Stomach (tissue), 9 donors: ENCODE data around the gene BNIP2. TPM values are rescaled to one million over a fixed set of nuclear protein-coding genes. Genes with fewer than 3 reads are reported as not detected.

Experiments used
- DNase-seq, 2 donors: peaks; one replicate each; pipeline versions ENCODE4 v3.0.0 to v3.0.0-alpha.2; 2013 to 2019
- H3K27ac ChIP-seq, 5 donors: fragments of 200-600 bp in 4 of 5; sonication (generic) in 4 of 5; one replicate each; pipeline ENCODE4 v1.5.1; 2013 to 2019; ENCODE audit warnings: mild to moderate bottlenecking in 1 of 5, moderate library complexity in 1 of 5
- H3K27me3 ChIP-seq, 3 donors: fragments of 200-600 bp; sonication (generic); one replicate each; pipeline ENCODE4 v1.5.1; 2017 to 2019; ENCODE audit warnings: mixed run types in 1 of 3
- H3K36me3 ChIP-seq, 4 donors: fragments of 200-600 bp; sonication (generic); 1 replicate in 3 of 4; 2 replicates in 1 of 4; pipeline ENCODE4 v1.5.1; 2016 to 2019
- H3K4me1 ChIP-seq, 4 donors: fragments of 200-600 bp; sonication (generic); one replicate each; pipeline ENCODE4 v1.5.1; 2016 to 2019
- H3K4me3 ChIP-seq, 4 donors: fragments of 200-600 bp; sonication (generic) in 3 of 4; one replicate each; pipeline ENCODE4 v1.5.1; 2016 to 2019; ENCODE audit warnings: mild to moderate bottlenecking in 1 of 4
- H3K9me3 ChIP-seq, 4 donors: fragments of 200-600 bp; sonication (generic); one replicate each; pipeline ENCODE4 v1.5.1; 2016 to 2019
- EP300 ChIP-seq: sonication (generic); formaldehyde crosslinking; IDR thresholded peaks from one replicate; pipeline ENCODE4 v1.6.1; 2017; ENCODE audit warnings: antibody characterized with exemption
- POLR2A ChIP-seq, 4 donors: fragments of 450-650 bp; IDR thresholded peaks; one replicate each; pipeline ENCODE4 v1.6.1; 2016; ENCODE audit warnings: antibody characterized with exemption in 4 of 4, control low read depth in 2 of 4, mild to moderate bottlenecking in 1 of 4, moderate library complexity in 1 of 4
- POLR2AphosphoS5 ChIP-seq, 3 donors: sonication (generic); formaldehyde crosslinking; IDR thresholded peaks; one replicate each; pipeline ENCODE4 v1.6.1; 2016; ENCODE audit warnings: antibody characterized with exemption in 3 of 3
- WGBS, 5 donors: extraction: QIAGEN DNeasy Blood & Tissue Kit in 3 of 5; methylation state at CpG; one replicate each; pipeline versions ENCODE4 v1.1.5 to v1.1.7; 2013 to 2018; 5-methylcytosine and 5-hydroxymethylcytosine counted together
- intact Hi-C: fragments of 100-400 bp; cut with DNase I; formaldehyde crosslinking; loops from one replicate; pipeline ENCODE4 v1.15.1; 2023; ENCODE audit warnings: low total_unique reads
- polyA plus RNA-seq, 3 donors: library from polyadenylated mRNA; stranded (reverse); fragments of 200-250 nt; gene quantifications; one replicate each; pipeline ENCODE4 v1.2.3, GENCODE V29; 2013
- total RNA-seq, 5 donors: library from RNA; depleted of rRNA; stranded (reverse); fragments of >200 nt; gene quantifications; one replicate each; pipeline versions ENCODE4 v1.1.0 to v1.2.3, GENCODE V29; 2014 to 2016
- TF ChIP-seq, protein P1 (sequence below), 7 experiments: fragments of 450-650 bp in 4 of 7; fragments of 200-600 bp in 3 of 7; sonication (generic) in 3 of 7; IDR thresholded peaks; one replicate each; pipeline ENCODE4 v1.5.1; 2016 to 2019; ENCODE audit warnings: antibody characterized with exemption in 7 of 7, control low read depth in 2 of 7, mild to moderate bottlenecking in 1 of 7
- donor health status: healthy with polysubstance abuse.
- donor health status: Bipolar disorder and iron deficiency.
- donor health status: healthy.

BNIP2 gene
- total and polyA plus RNA-seq, 8 donors = 15.2 to 194 (median 53.6) TPM

GRCh38 chr15:59622289-59622688 lies 66.8 kb downstream of the BNIP2 start:
- WGBS, 5 donors = 15 to 27% (median 21%) methylated on average over 6 of the region's 6 CpGs
- Histone ChIP-seq H3K27me3 (peaks cover 0 to 24% (median 7%) of the 10 kb centered on the region in 3 donors), H3K27ac (no peak overlapping the region), H3K36me3 (peaks cover 0 to 3% (median 0%) of the 10 kb centered on the region in 4 donors), H3K9me3 (no peaks in the 10 kb centered on the region), H3K4me3 (no peak overlapping the region), H3K4me1 (no peaks in the 10 kb centered on the region)
- intact Hi-C loops = no loop called here
- DNase-seq = peak; percentile 66 to 81
- TF ChIP-seq POLR2AphosphoS5 (IDR thresholded peaks at IDR 0.05) (peak in 1 of 3 donors; percentile 29), POLR2A (IDR thresholded peaks at IDR 0.05) (no peak), EP300 (no peak)
- TF ChIP-seq, protein P1, sequence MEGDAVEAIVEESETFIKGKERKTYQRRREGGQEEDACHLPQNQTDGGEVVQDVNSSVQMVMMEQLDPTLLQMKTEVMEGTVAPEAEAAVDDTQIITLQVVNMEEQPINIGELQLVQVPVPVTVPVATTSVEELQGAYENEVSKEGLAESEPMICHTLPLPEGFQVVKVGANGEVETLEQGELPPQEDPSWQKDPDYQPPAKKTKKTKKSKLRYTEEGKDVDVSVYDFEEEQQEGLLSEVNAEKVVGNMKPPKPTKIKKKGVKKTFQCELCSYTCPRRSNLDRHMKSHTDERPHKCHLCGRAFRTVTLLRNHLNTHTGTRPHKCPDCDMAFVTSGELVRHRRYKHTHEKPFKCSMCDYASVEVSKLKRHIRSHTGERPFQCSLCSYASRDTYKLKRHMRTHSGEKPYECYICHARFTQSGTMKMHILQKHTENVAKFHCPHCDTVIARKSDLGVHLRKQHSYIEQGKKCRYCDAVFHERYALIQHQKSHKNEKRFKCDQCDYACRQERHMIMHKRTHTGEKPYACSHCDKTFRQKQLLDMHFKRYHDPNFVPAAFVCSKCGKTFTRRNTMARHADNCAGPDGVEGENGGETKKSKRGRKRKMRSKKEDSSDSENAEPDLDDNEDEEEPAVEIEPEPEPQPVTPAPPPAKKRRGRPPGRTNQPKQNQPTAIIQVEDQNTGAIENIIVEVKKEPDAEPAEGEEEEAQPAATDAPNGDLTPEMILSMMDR (IDR thresholded peaks at IDR 0.05) = peak in 2 of 7 experiments; percentile 26 to 37

GRCh38 chr15:59618406-59618805 lies 70.7 kb downstream of the BNIP2 start:
- Histone ChIP-seq H3K27ac (no peak overlapping the region), H3K4me3 (no peak overlapping the region), H3K4me1 (peaks cover 0 to 6% (median 2%) of the 10 kb centered on the region in 4 donors), H3K36me3 (peaks cover 0 to 3% (median 0%) of the 10 kb centered on the region in 4 donors), H3K27me3 (peaks cover 0 to 24% (median 7%) of the 10 kb centered on the region in 3 donors), H3K9me3 (no peaks in the 10 kb centered on the region)
- no peak for DNase-seq
- intact Hi-C loops = no loop called here
- 59 to 88% (median 69%) methylated on average over 4 of the region's 4 CpGs for WGBS, 5 donors
- TF ChIP-seq EP300 = no peak
- TF ChIP-seq POLR2A (IDR thresholded peaks at IDR 0.05) = no peak
- TF ChIP-seq POLR2AphosphoS5 (IDR thresholded peaks at IDR 0.05) = no peak
- TF ChIP-seq, protein P1 (IDR thresholded peaks at IDR 0.05) = no peak

DNA sequence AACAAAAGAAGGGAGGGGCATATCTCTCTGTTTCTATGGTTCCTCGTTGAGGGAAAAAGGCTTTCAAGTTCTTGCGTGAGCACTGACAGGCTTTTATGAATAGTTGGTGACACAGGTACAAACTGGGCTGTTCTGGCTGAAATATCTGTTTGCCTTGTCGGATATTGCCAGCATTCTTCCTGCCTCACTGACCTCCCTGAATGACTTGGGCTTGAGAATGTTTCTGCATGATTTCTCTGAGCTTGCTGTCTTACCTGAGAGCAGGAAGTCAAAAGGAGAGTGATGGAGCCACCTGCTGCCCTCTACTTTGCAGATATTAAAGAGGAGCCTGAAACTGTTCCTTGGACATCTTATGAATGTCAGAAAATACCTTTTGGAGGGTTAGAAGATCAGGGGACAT lies 72.7 kb downstream of the BNIP2 start:
- peak in 1 of 2 donors; percentile 65 for DNase-seq
- 31 to 49% (median 38%) methylated on average over 3 of the region's 3 CpGs for WGBS, 5 donors
- intact Hi-C loops = no loop called here
- Histone ChIP-seq H3K4me3 (peak overlapping the region in 1 of 4 donors; percentile 40), H3K27ac (peak overlapping the region in 1 of 5 donors; percentile 49), H3K4me1 (peaks cover 0 to 6% (median 2%) of the 10 kb centered on the region in 4 donors), H3K9me3 (no peaks in the 10 kb centered on the region), H3K27me3 (peaks cover 0 to 24% (median 7%) of the 10 kb centered on the region in 3 donors), H3K36me3 (peaks cover 0 to 3% (median 0%) of the 10 kb centered on the region in 4 donors)
- TF ChIP-seq, protein P1 (IDR thresholded peaks at IDR 0.05) = peak in 1 of 7 experiments; percentile 5
- TF ChIP-seq POLR2A (IDR thresholded peaks at IDR 0.05) = no peak
- no peak for TF ChIP-seq POLR2AphosphoS5 (IDR thresholded peaks at IDR 0.05)

GRCh38 chr15:59615661-59616060 lies 73.5 kb downstream of the BNIP2 start:
- Histone ChIP-seq H3K36me3 (peaks cover 0 to 3% (median 0%) of the 10 kb centered on the region in 4 donors), H3K27me3 (peaks cover 0 to 24% (median 7%) of the 10 kb centered on the region in 3 donors), H3K27ac (peak overlapping the region in 2 of 5 donors; percentile 17 to 49), H3K9me3 (no peaks in the 10 kb centered on the region), H3K4me1 (peaks cover 0 to 6% (median 2%) of the 10 kb centered on the region in 4 donors), H3K4me3 (peak overlapping the region in 2 of 4 donors; percentile 10 to 40)
- 52 to 82% (median 69%) methylated on average over 5 of the region's 5 CpGs for WGBS, 5 donors
- DNase-seq = no peak
- TF ChIP-seq POLR2AphosphoS5 (IDR thresholded peaks at IDR 0.05) = no peak
- TF ChIP-seq POLR2A (IDR thresholded peaks at IDR 0.05) = no peak
- no peak for TF ChIP-seq EP300
- TF ChIP-seq, protein P1 (IDR thresholded peaks at IDR 0.05) = no peak
- intact Hi-C loops = no loop called here
